ENCODE measurements around the gene C16orf54.

DNA sequence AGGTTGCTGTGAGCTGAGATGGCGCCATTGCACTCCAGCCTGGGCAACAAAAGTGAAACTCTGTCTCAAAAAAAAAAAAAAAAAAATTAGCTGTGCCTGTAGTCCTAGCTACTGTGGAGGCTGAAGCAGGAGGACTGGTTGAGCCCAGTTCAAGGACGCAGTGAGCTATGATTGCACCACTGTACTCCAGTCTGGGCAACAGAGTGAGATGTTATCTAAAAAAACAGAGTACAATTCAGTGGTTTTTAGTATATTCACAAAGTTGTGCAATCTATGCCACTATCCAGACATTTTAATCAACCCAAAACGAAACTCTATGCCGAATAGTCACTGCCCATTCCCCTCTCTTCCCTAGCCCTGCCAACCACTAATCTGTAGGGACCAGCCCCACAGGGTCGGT, 25.1 kb downstream of the C16orf54 start:
- TF ChIP-seq, protein P1, sequence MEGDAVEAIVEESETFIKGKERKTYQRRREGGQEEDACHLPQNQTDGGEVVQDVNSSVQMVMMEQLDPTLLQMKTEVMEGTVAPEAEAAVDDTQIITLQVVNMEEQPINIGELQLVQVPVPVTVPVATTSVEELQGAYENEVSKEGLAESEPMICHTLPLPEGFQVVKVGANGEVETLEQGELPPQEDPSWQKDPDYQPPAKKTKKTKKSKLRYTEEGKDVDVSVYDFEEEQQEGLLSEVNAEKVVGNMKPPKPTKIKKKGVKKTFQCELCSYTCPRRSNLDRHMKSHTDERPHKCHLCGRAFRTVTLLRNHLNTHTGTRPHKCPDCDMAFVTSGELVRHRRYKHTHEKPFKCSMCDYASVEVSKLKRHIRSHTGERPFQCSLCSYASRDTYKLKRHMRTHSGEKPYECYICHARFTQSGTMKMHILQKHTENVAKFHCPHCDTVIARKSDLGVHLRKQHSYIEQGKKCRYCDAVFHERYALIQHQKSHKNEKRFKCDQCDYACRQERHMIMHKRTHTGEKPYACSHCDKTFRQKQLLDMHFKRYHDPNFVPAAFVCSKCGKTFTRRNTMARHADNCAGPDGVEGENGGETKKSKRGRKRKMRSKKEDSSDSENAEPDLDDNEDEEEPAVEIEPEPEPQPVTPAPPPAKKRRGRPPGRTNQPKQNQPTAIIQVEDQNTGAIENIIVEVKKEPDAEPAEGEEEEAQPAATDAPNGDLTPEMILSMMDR (conservative IDR thresholded peaks at IDR 0.05 in 1 of 2, IDR thresholded peaks at IDR 0.05 in 1 of 2; ENCODE audit: low read depth in 1 of 2, low read length in 2 of 2) = no peak
- no peak for TF ChIP-seq EZH2 (IDR thresholded peaks at IDR 0.05; ENCODE audit: low read length, missing control alignments)
